Neural cell (in vitro differentiated cells): ENCODE results near the gene ZDHHC12. TPM values are rescaled to one million over a fixed set of nuclear protein-coding genes. Genes with fewer than 3 reads are reported as not detected.

ENCODE experiments used
- H2AFZ ChIP-seq: fragments of 200-600, 300-800 bp; sonication (generic), shearing (Covaris generic); 2 replicates; pipeline ENCODE4 v1.6.0; 2014; ENCODE audit warnings: low read depth, mild to moderate bottlenecking, antibody characterized with exemption, low read length, moderate library complexity
- H3F3A ChIP-seq: fragments of 200-600 bp; shearing (Covaris generic); 2 replicates; pipeline ENCODE4 v1.6.1; 2016; ENCODE audit warnings: mild to moderate bottlenecking, moderate library complexity, mixed read lengths, antibody characterized with exemption, low read length; ENCODE audit not compliant: insufficient read depth, poor library complexity, severe bottlenecking
- H3K27ac ChIP-seq: fragments of 200-600, 300-800 bp; sonication (generic), shearing (Covaris generic); 2 replicates; pipeline ENCODE4 v1.5.1; 2014; ENCODE audit warnings: mild to moderate bottlenecking, low read length, moderate library complexity
- H3K27me3 ChIP-seq: fragments of 300-800, 200-600 bp; sonication (generic), shearing (Covaris generic); 2 replicates; pipeline ENCODE4 v1.6.0; 2014; ENCODE audit warnings: mild to moderate bottlenecking, low read depth, low read length, moderate library complexity; ENCODE audit not compliant: insufficient read depth
- H3K36me3 ChIP-seq: fragments of 300-800, 200-600 bp; sonication (generic), shearing (Covaris generic); 2 replicates; pipeline ENCODE4 v1.5.1; 2014; ENCODE audit warnings: mild to moderate bottlenecking, antibody characterized with exemption, low read length, moderate library complexity; ENCODE audit not compliant: insufficient read depth
- H3K4me2 ChIP-seq: fragments of 300-800, 200-600 bp; sonication (generic), shearing (Covaris generic); 2 replicates; pipeline ENCODE4 v1.6.0; 2014; ENCODE audit warnings: mild to moderate bottlenecking, low read length
- H3K4me3 ChIP-seq: fragments of 300-800, 200-600 bp; sonication (generic), shearing (Covaris generic); 2 replicates; pipeline ENCODE4 v1.5.1; 2014; ENCODE audit warnings: mild to moderate bottlenecking, low read length, moderate library complexity
- H3K79me2 ChIP-seq: fragments of 200-600 bp; shearing (Covaris generic); replicated peaks from 2 replicates; pipeline ENCODE4 v1.6.0; 2014; ENCODE audit warnings: mild to moderate bottlenecking, low read length, moderate library complexity; ENCODE audit not compliant: insufficient read depth
- H3K9ac ChIP-seq: fragments of 300-800, 200-600 bp; sonication (generic), shearing (Covaris generic); 2 replicates; pipeline ENCODE4 v1.6.1; 2016; ENCODE audit warnings: mild to moderate bottlenecking, low read length, mixed read lengths
- H3K9me2 ChIP-seq: fragments of 200-600 bp; shearing (Covaris generic); 2 replicates; pipeline ENCODE4 v1.6.1; 2016; ENCODE audit warnings: mild to moderate bottlenecking, low read length, mixed read lengths; ENCODE audit not compliant: insufficient read depth
- H3K9me3 ChIP-seq: fragments of 200-600, 300-800 bp; sonication (generic), shearing (Covaris generic); 2 replicates; pipeline ENCODE4 v1.6.1; 2016; ENCODE audit warnings: mild to moderate bottlenecking, mixed run types, low read length, moderate library complexity, mixed read lengths
- H4K20me1 ChIP-seq: fragments of 200-600 bp; shearing (Covaris generic); 2 replicates; pipeline ENCODE4 v1.6.1; 2016; ENCODE audit warnings: mild to moderate bottlenecking, mixed run types; ENCODE audit not compliant: insufficient read depth
- CTCF ChIP-seq: fragments of 450-650 bp; IDR thresholded peaks from 2 replicates; pipeline ENCODE4 v1.5.1; 2014; ENCODE audit warnings: antibody characterized with exemption, mild to moderate bottlenecking, moderate library complexity; ENCODE audit not compliant: poor library complexity, severe bottlenecking
- EP300 ChIP-seq: fragments of 450-650 bp; conservative IDR thresholded peaks from 2 replicates; pipeline ENCODE4 v1.6.1; 2014; ENCODE audit warnings: antibody characterized with exemption, mild to moderate bottlenecking, moderate library complexity; ENCODE audit not compliant: poor library complexity, severe bottlenecking
- EZH2 ChIP-seq: fragments of 200-600, 300-800 bp; shearing (Covaris generic), sonication (generic); IDR thresholded peaks from 2 replicates; pipeline ENCODE4 v1.6.1; 2014; ENCODE audit warnings: antibody characterized with exemption, low read length, borderline replicate concordance, mild to moderate bottlenecking; ENCODE audit not compliant: insufficient read depth, poor library complexity, severe bottlenecking
- MXI1 ChIP-seq: fragments of 450-650 bp; conservative IDR thresholded peaks from 2 replicates; pipeline ENCODE4 v1.6.1; 2014; ENCODE audit warnings: antibody characterized with exemption, mild to moderate bottlenecking; ENCODE audit not compliant: poor library complexity, severe bottlenecking
- RAD21 ChIP-seq: fragments of 450-650 bp; conservative IDR thresholded peaks from 2 replicates; pipeline ENCODE4 v1.6.1; 2014; ENCODE audit warnings: antibody characterized with exemption, mild to moderate bottlenecking, moderate library complexity
- REST ChIP-seq: IDR thresholded peaks from 2 replicates; pipeline ENCODE4 v1.6.1; 2012; ENCODE audit warnings: borderline replicate concordance
- SMC3 ChIP-seq: fragments of 450-650 bp; conservative IDR thresholded peaks from 2 replicates; pipeline ENCODE4 v1.6.1; 2014; ENCODE audit warnings: antibody characterized with exemption, mild to moderate bottlenecking, moderate library complexity; ENCODE audit not compliant: poor library complexity
- TAF1 ChIP-seq: IDR thresholded peaks from 2 replicates; pipeline ENCODE4 v1.6.1; 2012; ENCODE audit warnings: low read depth
- polyA plus RNA-seq: library from polyadenylated mRNA; depleted of rRNA; stranded (reverse); fragments of >200 nt; gene quantifications from 2 replicates; pipeline ENCODE4 v1.2.3, GENCODE V29; 2014

Gene ZDHHC12
- polyA plus RNA-seq, 1 donor from 2014 or later = 0.09 TPM

- Histone ChIP-seq H3K27me3 (no peaks in the 10 kb centered on the region), H4K20me1 (no peaks in the 10 kb centered on the region), H3K4me3 (no peak overlapping the region), H3K79me2 (no peaks in the 10 kb centered on the region), H3K4me2 (no peak overlapping the region), H3K36me3 (no peaks in the 10 kb centered on the region), H3K9ac (no peak overlapping the region), H3K9me2 (no peaks in the 10 kb centered on the region), H3K27ac (no peak overlapping the region), H3K9me3 (no peaks in the 10 kb centered on the region), H2AFZ (no peak overlapping the region), H3F3A (no peaks in the 10 kb centered on the region)
- TF ChIP-seq TAF1 (no peak), CTCF (no peak), RAD21 (no peak), SMC3 (no peak), EZH2 (no peak), MXI1 (no peak), EP300 (no peak)
Observed at GRCh38 chr9:128753627-128754026, 29.7 kb upstream of the ZDHHC12 start.

GRCh38 chr9:128750926-128751595, 27.1 kb upstream of the ZDHHC12 start:
- no peaks in the 10 kb centered on the region for H3K27me3 ChIP-seq
- no peaks in the 10 kb centered on the region for H3K36me3 ChIP-seq

More at GRCh38 chr9:128750926-128751595, 27.1 kb upstream of the ZDHHC12 start:
- no peak overlapping the region for H3K9ac ChIP-seq
- no peaks in the 10 kb centered on the region for H3K79me2 ChIP-seq
- H3F3A ChIP-seq = no peaks in the 10 kb centered on the region
- TF ChIP-seq EZH2 = no peak
- TF ChIP-seq TAF1 = no peak
- TF ChIP-seq CTCF = no peak
- no peak for TF ChIP-seq EP300
- TF ChIP-seq RAD21 = no peak
- TF ChIP-seq REST = no peak
- TF ChIP-seq MXI1 = no peak
- no peaks in the 10 kb centered on the region for H4K20me1 ChIP-seq
- no peak overlapping the region for H3K4me3 ChIP-seq
- H3K27ac ChIP-seq = no peak overlapping the region
- H3K9me2 ChIP-seq = no peaks in the 10 kb centered on the region
- H3K9me3 ChIP-seq = no peaks in the 10 kb centered on the region
- H2AFZ ChIP-seq = no peak overlapping the region
- H3K4me2 ChIP-seq = no peak overlapping the region
